GM12892 (cell line): Measurements from ENCODE around the gene FGR.

ENCODE experiments used
- POLR2A ChIP-seq: IDR thresholded peaks from 2 replicates; pipeline ENCODE4 v1.6.1; 2011; ENCODE audit warnings: low read depth, low read length, control low read depth
- POLR2AphosphoS5 ChIP-seq: IDR thresholded peaks from 2 replicates; pipeline ENCODE4 v1.6.1; 2011; ENCODE audit warnings: low read depth, low read length, control low read depth
- TAF1 ChIP-seq: IDR thresholded peaks from 2 replicates; pipeline ENCODE4 v1.6.1; 2011; ENCODE audit warnings: low read depth, mild to moderate bottlenecking, control low read depth, low read length, borderline replicate concordance

DNA sequence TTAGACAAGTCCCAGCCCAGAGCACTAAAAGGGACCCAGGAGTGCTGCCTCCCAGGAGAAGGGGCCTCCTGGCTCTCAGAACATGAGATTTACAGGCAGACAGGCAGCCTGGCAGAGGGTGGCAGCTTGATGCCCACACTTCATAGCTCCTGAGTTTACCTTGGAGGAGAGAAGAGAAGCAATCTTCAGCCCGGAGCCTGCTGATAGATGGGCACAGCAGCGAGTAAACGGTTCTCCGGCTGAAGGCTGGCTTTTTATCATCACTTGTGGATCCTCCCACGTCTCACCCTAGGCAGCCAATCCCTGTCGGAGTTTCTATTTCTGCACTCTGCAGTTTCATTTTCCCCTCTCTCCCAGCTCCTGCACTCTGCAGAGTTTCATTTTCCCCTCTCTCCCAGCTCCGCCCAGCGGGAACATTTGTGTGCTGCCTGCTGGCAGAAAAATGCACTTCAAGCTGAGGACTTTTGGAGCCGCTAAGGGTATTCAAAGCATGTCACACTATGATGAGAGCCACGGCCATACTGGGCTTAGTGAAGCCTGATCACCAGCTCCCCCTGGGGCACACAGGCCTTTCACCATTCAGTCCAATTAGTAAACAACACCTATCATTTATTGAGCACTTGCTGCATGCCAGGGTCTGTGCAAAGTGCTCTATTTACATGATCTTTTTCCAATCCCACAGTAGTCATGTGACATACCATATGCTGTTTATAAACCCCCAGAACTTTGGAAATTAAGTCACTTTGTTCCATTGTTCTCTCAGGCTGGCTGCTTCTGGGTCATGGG is 37.2 kb upstream of the FGR start, which contains the start of gene IFI6:
- TF ChIP-seq POLR2A (peak; percentile 93), POLR2AphosphoS5 (peak; percentile 90), TAF1 (peak; percentile 16; the same call in 1 of the 2 replicates)
